Measurements from ENCODE around the gene FTO. TPM values are rescaled to one million over a fixed set of nuclear protein-coding genes. Genes with fewer than 3 reads are reported as not detected.

The FTO gene
- polyA plus RNA-seq, 2 of the 4 experiments (the other 2 are of a cell fraction), result 48.7 to 101 TPM

DNA sequence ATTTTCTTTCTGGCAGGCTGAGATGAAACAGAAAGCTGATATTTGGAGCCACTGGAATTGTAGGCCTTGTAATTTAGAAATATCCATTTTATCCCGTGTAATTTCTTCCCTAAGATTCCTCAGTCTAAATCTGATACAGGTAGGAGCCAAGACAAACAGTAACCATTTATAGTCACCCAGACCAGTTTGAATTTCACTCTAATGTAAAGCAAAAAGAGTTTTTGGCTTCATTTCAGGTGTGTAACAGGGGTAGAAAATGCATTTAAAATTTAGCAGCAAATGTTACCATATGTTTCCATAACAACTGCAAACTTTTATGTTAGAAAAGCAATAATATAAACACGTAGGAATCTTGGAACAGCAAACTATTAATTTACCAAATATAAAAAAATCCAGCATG is 249.4 kb downstream of the FTO start:
- WGBS (ENCODE audit: missing lambda C conversion rate), result 93% methylated on average over 2 of the region's 2 CpGs
- Histone ChIP-seq H3K27ac (no peak overlapping the region), H3K9me3 (no peaks in the 10 kb centered on the region), H3K4me1 (no peaks in the 10 kb centered on the region), H3K4me2 (no peak overlapping the region), H3K4me3 (no peak overlapping the region)
- no peak for FAIRE-seq
- ChIA-PET POLR2A (no interaction called here), CTCF (no interaction called here)
- TF ChIP-seq BHLHE40 (IDR thresholded peaks at IDR 0.05; ENCODE audit: low read depth, low read length) (no peak), ZFP36 (IDR thresholded peaks at IDR 0.05; ENCODE audit: borderline replicate concordance, partially characterized antibody) (no peak), POLR2A (IDR thresholded peaks at IDR 0.05; ENCODE audit: low read length) (no peak), ZC3H11A (IDR thresholded peaks at IDR 0.05) (no peak), SMC3 (IDR thresholded peaks at IDR 0.05) (no peak), RAD21 (conservative IDR thresholded peaks at IDR 0.05 in 1 of 2, IDR thresholded peaks at IDR 0.05 in 1 of 2) (no peak), CBX8 (IDR thresholded peaks at IDR 0.05) (no peak)
- TF ChIP-seq, protein P1, sequence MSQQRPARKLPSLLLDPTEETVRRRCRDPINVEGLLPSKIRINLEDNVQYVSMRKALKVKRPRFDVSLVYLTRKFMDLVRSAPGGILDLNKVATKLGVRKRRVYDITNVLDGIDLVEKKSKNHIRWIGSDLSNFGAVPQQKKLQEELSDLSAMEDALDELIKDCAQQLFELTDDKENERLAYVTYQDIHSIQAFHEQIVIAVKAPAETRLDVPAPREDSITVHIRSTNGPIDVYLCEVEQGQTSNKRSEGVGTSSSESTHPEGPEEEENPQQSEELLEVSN (IDR thresholded peaks at IDR 0.05; ENCODE audit: borderline replicate concordance, low read depth), result no peak
- TF ChIP-seq, protein P2, sequence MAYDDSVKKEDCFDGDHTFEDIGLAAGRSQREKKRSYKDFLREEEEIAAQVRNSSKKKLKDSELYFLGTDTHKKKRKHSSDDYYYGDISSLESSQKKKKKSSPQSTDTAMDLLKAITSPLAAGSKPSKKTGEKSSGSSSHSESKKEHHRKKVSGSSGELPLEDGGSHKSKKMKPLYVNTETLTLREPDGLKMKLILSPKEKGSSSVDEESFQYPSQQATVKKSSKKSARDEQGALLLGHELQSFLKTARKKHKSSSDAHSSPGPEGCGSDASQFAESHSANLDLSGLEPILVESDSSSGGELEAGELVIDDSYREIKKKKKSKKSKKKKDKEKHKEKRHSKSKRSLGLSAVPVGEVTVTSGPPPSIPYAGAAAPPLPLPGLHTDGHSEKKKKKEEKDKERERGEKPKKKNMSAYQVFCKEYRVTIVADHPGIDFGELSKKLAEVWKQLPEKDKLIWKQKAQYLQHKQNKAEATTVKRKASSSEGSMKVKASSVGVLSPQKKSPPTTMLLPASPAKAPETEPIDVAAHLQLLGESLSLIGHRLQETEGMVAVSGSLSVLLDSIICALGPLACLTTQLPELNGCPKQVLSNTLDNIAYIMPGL (CRISPR knock-in tag; IDR thresholded peaks at IDR 0.05; ENCODE audit: borderline replicate concordance), result no peak
- DNase-seq (ENCODE audit: low read depth in 1 of 2, low spot score in 1 of 2), result no peak
- ATAC-seq, result no peak

- no peak overlapping the region for H3K4me3 ChIP-seq
- H3K4me2 ChIP-seq, result no peak overlapping the region
- CTCF ChIA-PET, result interaction anchor here (1.1 to 1.2 kb wide), 2 partner anchors 181 to 1510 kb away, joined by 3 read pairs; no protein-coding TSS in a partner anchor
- DNase-seq (ENCODE audit: low read depth in 1 of 2, low spot score in 1 of 2) (no peak), ATAC-seq (no peak), FAIRE-seq (no peak)
- POLR2A ChIA-PET, result no interaction called here
- no peaks in the 10 kb centered on the region for H3K4me1 ChIP-seq
- H3K9me3 ChIP-seq, result no peaks in the 10 kb centered on the region
- no peak overlapping the region for H3K27ac ChIP-seq
- TF ChIP-seq KDM1A (IDR thresholded peaks at IDR 0.05; ENCODE audit: low read depth), result no peak
- TF ChIP-seq POLR2AphosphoS2 (conservative IDR thresholded peaks at IDR 0.05; ENCODE audit: low read length), result no peak
- TF ChIP-seq ZFP36 (IDR thresholded peaks at IDR 0.05; ENCODE audit: borderline replicate concordance, partially characterized antibody), result no peak
- TF ChIP-seq, protein P2 (CRISPR knock-in tag; IDR thresholded peaks at IDR 0.05; ENCODE audit: borderline replicate concordance), result no peak
- no peak for TF ChIP-seq ELK1 (IDR thresholded peaks at IDR 0.05; ENCODE audit: low read depth, low read length)
- TF ChIP-seq HES2 (IDR thresholded peaks at IDR 0.05), result no peak
- no peak for TF ChIP-seq GATA3 (IDR thresholded peaks at IDR 0.05; ENCODE audit: borderline replicate concordance)
- no peak for TF ChIP-seq HOXA7 (CRISPR knock-in tag; IDR thresholded peaks at IDR 0.05)
- no peak for TF ChIP-seq RFX5 (IDR thresholded peaks at IDR 0.05)
- TF ChIP-seq CHD4 (IDR thresholded peaks at IDR 0.05; ENCODE audit: borderline replicate concordance), result no peak
- 90% methylated on average over 2 of the region's 2 CpGs for WGBS (ENCODE audit: missing lambda C conversion rate)
Observed at GRCh38 chr16:53955221-53955875, 251.4 kb downstream of the FTO start.

All from A549 (cell line).